Measurements from ENCODE around the gene VANGL2.

DNA sequence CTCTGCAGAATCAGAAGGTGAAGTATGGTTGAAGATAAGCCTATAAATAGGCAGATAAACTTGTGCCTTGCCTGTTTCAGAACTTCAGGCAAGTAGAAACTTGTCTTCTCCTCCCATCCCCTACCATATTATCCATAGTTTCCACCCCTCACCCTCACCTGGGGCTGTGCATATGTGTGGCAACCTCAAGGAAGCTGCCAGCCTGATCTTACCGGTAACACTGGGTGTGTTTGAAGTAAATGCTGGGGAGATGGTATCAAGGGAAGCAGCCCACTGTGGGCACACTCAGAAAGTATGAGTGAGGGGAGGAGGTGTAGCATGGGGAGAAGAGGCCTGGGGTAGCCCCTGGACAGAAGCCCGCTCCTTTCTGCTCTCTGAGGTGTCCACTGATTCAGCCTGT, 14.5 kb downstream of the VANGL2 start:
- TF ChIP-seq, protein P1, sequence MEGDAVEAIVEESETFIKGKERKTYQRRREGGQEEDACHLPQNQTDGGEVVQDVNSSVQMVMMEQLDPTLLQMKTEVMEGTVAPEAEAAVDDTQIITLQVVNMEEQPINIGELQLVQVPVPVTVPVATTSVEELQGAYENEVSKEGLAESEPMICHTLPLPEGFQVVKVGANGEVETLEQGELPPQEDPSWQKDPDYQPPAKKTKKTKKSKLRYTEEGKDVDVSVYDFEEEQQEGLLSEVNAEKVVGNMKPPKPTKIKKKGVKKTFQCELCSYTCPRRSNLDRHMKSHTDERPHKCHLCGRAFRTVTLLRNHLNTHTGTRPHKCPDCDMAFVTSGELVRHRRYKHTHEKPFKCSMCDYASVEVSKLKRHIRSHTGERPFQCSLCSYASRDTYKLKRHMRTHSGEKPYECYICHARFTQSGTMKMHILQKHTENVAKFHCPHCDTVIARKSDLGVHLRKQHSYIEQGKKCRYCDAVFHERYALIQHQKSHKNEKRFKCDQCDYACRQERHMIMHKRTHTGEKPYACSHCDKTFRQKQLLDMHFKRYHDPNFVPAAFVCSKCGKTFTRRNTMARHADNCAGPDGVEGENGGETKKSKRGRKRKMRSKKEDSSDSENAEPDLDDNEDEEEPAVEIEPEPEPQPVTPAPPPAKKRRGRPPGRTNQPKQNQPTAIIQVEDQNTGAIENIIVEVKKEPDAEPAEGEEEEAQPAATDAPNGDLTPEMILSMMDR (IDR thresholded peaks at IDR 0.05; ENCODE audit: low read length), result no peak
- no peak for TF ChIP-seq EZH2 (IDR thresholded peaks at IDR 0.05; ENCODE audit: borderline replicate concordance, low read length)

All from OCI-LY1 (cell line).